GM23248 (cell line): ENCODE results near the gene PLCD3. TPM values are rescaled to one million over a fixed set of nuclear protein-coding genes. Genes with fewer than 3 reads are reported as not detected.

ENCODE experiments used
- DNase-seq: peaks from one replicate; pipeline ENCODE4 v3.0.0-alpha.2; 2015
- H2AFZ ChIP-seq: fragments of 200-600 bp; sonication (generic); 2 replicates; pipeline ENCODE4 v1.6.1; 2016; ENCODE audit warnings: antibody characterized with exemption
- H3F3A ChIP-seq: fragments of 200-600 bp; sonication (generic); 2 replicates; pipeline ENCODE4 v1.6.1; 2016; ENCODE audit warnings: mild to moderate bottlenecking, antibody characterized with exemption, mixed run types; ENCODE audit not compliant: insufficient read depth
- H3K27ac ChIP-seq: fragments of 200-600 bp; sonication (generic); 2 replicates; pipeline ENCODE4 v1.5.1; 2016; ENCODE audit warnings: mild to moderate bottlenecking
- H3K27me3 ChIP-seq: fragments of 200-600 bp; sonication (generic); replicated peaks from 2 replicates; pipeline ENCODE4 v1.6.1; 2016; ENCODE audit warnings: mild to moderate bottlenecking; ENCODE audit not compliant: insufficient read depth
- H3K36me3 ChIP-seq: fragments of 200-600 bp; sonication (generic); 2 replicates; pipeline ENCODE4 v1.6.1; 2016; ENCODE audit warnings: low read depth, mild to moderate bottlenecking
- H3K4me1 ChIP-seq: fragments of 200-600 bp; sonication (generic); 2 replicates; pipeline ENCODE4 v1.6.1; 2016; ENCODE audit warnings: mild to moderate bottlenecking; ENCODE audit not compliant: insufficient read depth
- H3K4me2 ChIP-seq: fragments of 200-600 bp; sonication (generic); one replicate; pipeline ENCODE4 v1.6.1; 2016; ENCODE audit warnings: mild to moderate bottlenecking; ENCODE audit not compliant: unreplicated experiment
- H3K4me3 ChIP-seq: fragments of 200-600 bp; sonication (generic); 2 replicates; pipeline ENCODE4 v1.5.1; 2016; ENCODE audit warnings: mild to moderate bottlenecking
- H3K79me2 ChIP-seq: fragments of 200-600 bp; sonication (generic); 2 replicates; pipeline ENCODE4 v1.6.1; 2016; ENCODE audit warnings: mild to moderate bottlenecking; ENCODE audit not compliant: insufficient read depth
- H3K9ac ChIP-seq: fragments of 200-600 bp; sonication (generic); 2 replicates; pipeline ENCODE4 v1.6.1; 2016; ENCODE audit warnings: mild to moderate bottlenecking
- H3K9me2 ChIP-seq: fragments of 200-600 bp; sonication (generic); 2 replicates; pipeline ENCODE4 v1.6.1; 2016; ENCODE audit warnings: mixed run types, mild to moderate bottlenecking, moderate library complexity; ENCODE audit not compliant: insufficient read depth
- H3K9me3 ChIP-seq: fragments of 200-600 bp; sonication (generic); one replicate; pipeline ENCODE4 v1.6.1; 2017; ENCODE audit warnings: low read depth
- H4K20me1 ChIP-seq: fragments of 200-600 bp; sonication (generic); 2 replicates; pipeline ENCODE4 v1.6.0; 2016; ENCODE audit not compliant: insufficient read depth
- EZH2 ChIP-seq: fragments of 200-600 bp; sonication (generic); IDR thresholded peaks from 2 replicates; pipeline ENCODE4 v1.6.1; 2018; ENCODE audit warnings: antibody characterized with exemption, mild to moderate bottlenecking; ENCODE audit not compliant: insufficient read depth, poor library complexity, severe bottlenecking
- EZH2phosphoT487 ChIP-seq: fragments of 200-600 bp; sonication (generic); IDR thresholded peaks from 2 replicates; pipeline ENCODE4 v1.6.1; 2018; ENCODE audit warnings: antibody characterized with exemption, moderate library complexity, mild to moderate bottlenecking, low read depth; ENCODE audit not compliant: insufficient read depth
- WGBS, 2 experiments: methylation state at CpG; one replicate each; pipeline ENCODE4 v1.1.6; 2015 to 2017; ENCODE audit warnings: low lambda C conversion rate in 2 of 2, low coverage in 1 of 2; ENCODE audit errors: missing lambda C conversion rate in 2 of 2; 5-methylcytosine and 5-hydroxymethylcytosine counted together
- in situ Hi-C: fragments of 300-500 bp; cut with MboI; formaldehyde crosslinking; loops from 2 replicates; pipeline ENCODE4 v1.15.0; 2020
- polyA plus RNA-seq: library from polyadenylated mRNA; unstranded; fragments of >200 nt; fragmentation: Nextera tagmentation; extraction: Ambion mirVana; gene quantifications from 2 replicates; pipeline ENCODE4 v1.2.1, GENCODE V29; 2016
- total RNA-seq: library from RNA; depleted of rRNA; stranded (reverse); fragments of >200 nt; shearing (Covaris generic); gene quantifications from 2 replicates; pipeline ENCODE4 v1.2.3, GENCODE V29; 2014

Gene PLCD3
- total and polyA plus RNA-seq, 2 experiments from 2014 or later = 17.1 to 30.2 TPM

GRCh38 chr17:45143094-45143670, 10.9 kb upstream of the PLCD3 start:
- H2AFZ ChIP-seq = peak overlapping the region; percentile 75
- in situ Hi-C loops = no loop called here
- peak overlapping the region; percentile 81 for H3K9ac ChIP-seq
- H3K4me3 ChIP-seq = peak overlapping the region; percentile 70; the same call in 1 of the 2 replicates
- TF ChIP-seq EZH2phosphoT487 = no peak
- TF ChIP-seq EZH2 = no peak
- peak overlapping the region; percentile 68 for H3K4me2 ChIP-seq
- no peaks in the 10 kb centered on the region for H4K20me1 ChIP-seq
- H3K9me3 ChIP-seq = no peaks in the 10 kb centered on the region
- no peaks in the 10 kb centered on the region for H3K27me3 ChIP-seq
- H3F3A ChIP-seq = peaks cover 15% of the 10 kb centered on the region
- peak overlapping the region; percentile 81 for H3K27ac ChIP-seq
- no peaks in the 10 kb centered on the region for H3K36me3 ChIP-seq
- no peaks in the 10 kb centered on the region for H3K79me2 ChIP-seq
- no peaks in the 10 kb centered on the region for H3K9me2 ChIP-seq
- peaks cover 13% of the 10 kb centered on the region; the same call in 1 of the 2 replicates for H3K4me1 ChIP-seq
- peak; percentile 3 for DNase-seq
- 58 to 65% methylated on average over 12 to 13 of the region's 13 CpGs for WGBS, 2 experiments

- Histone ChIP-seq H3K4me3 (no peak overlapping the region), H3K4me2 (no peak overlapping the region), H3K4me1 (peaks cover 5% of the 10 kb centered on the region; the same call in 1 of the 2 replicates), H3K79me2 (no peaks in the 10 kb centered on the region), H3K27me3 (no peaks in the 10 kb centered on the region), H3K27ac (no peak overlapping the region), H2AFZ (no peak overlapping the region), H3K9me2 (no peaks in the 10 kb centered on the region), H3K9me3 (no peaks in the 10 kb centered on the region), H3K36me3 (no peaks in the 10 kb centered on the region), H3K9ac (no peak overlapping the region), H3F3A (peaks cover 7% of the 10 kb centered on the region; the same call in 1 of the 2 replicates), H4K20me1 (no peaks in the 10 kb centered on the region)
- TF ChIP-seq EZH2phosphoT487 (no peak), EZH2 (no peak)
- no peak for DNase-seq
- WGBS, 2 experiments = 85 to 87% methylated on average over 4 of the region's 4 CpGs
- in situ Hi-C loops = loop anchor here (5.0 kb wide), 1 partner anchor 58 kb away; no protein-coding TSS in a partner anchor
Measured at GRCh38 chr17:45139533-45139920, 7.2 kb upstream of the PLCD3 start.

- H3K4me1 ChIP-seq = peaks cover 5% of the 10 kb centered on the region; the same call in 1 of the 2 replicates
- TF ChIP-seq EZH2phosphoT487 (no peak), EZH2 (no peak)
- WGBS, 2 experiments = 81 to 86% methylated on average over 11 to 14 of the region's 14 CpGs
- no peaks in the 10 kb centered on the region for H3K9me3 ChIP-seq
- H3K4me2 ChIP-seq = no peak overlapping the region
- H3K4me3 ChIP-seq = no peak overlapping the region
- no peak for DNase-seq
- peaks cover 7% of the 10 kb centered on the region; the same call in 1 of the 2 replicates for H3F3A ChIP-seq
- no peak overlapping the region for H2AFZ ChIP-seq
- H3K79me2 ChIP-seq = no peaks in the 10 kb centered on the region
- no peak overlapping the region for H3K27ac ChIP-seq
- H4K20me1 ChIP-seq = no peaks in the 10 kb centered on the region
- no peaks in the 10 kb centered on the region for H3K9me2 ChIP-seq
- in situ Hi-C loops = loop anchor here (5.0 kb wide), 1 partner anchor 58 kb away; no protein-coding TSS in a partner anchor
- no peaks in the 10 kb centered on the region for H3K27me3 ChIP-seq
- no peak overlapping the region for H3K9ac ChIP-seq
- no peaks in the 10 kb centered on the region for H3K36me3 ChIP-seq
Measured at GRCh38 chr17:45138911-45139532, 6.7 kb upstream of the PLCD3 start.

- Histone ChIP-seq H3K9me2 (no peaks in the 10 kb centered on the region), H3K9ac (no peak overlapping the region), H4K20me1 (no peaks in the 10 kb centered on the region), H3K36me3 (no peaks in the 10 kb centered on the region), H3K9me3 (no peaks in the 10 kb centered on the region), H3F3A (peaks cover 7% of the 10 kb centered on the region; the same call in 1 of the 2 replicates), H3K79me2 (no peaks in the 10 kb centered on the region), H3K4me3 (no peak overlapping the region), H2AFZ (no peak overlapping the region), H3K27ac (no peak overlapping the region), H3K4me2 (no peak overlapping the region), H3K4me1 (no peaks in the 10 kb centered on the region), H3K27me3 (no peaks in the 10 kb centered on the region)
- TF ChIP-seq EZH2 (no peak), EZH2phosphoT487 (no peak)
- in situ Hi-C loops = loop anchor here (5.0 kb wide), 1 partner anchor 60 kb away; no protein-coding TSS in a partner anchor
- WGBS, 2 experiments = 80 to 83% methylated on average over 11 of the region's 11 CpGs
- DNase-seq = no peak
Measured at GRCh38 chr17:45137561-45138305, 5.4 kb upstream of the PLCD3 start.
